Measurements from ENCODE around the gene SLIT3.

- TF ChIP-seq CTCF (IDR thresholded peaks at IDR 0.05) = no peak
- no peak for TF ChIP-seq POLR2A (IDR thresholded peaks at IDR 0.05)
These were observed 397.9 kb downstream of the SLIT3 start for GRCh38 chr5:168903061-168903460.

Measured in right lobe of liver (tissue), 4 donors.